GM12878 (cell line): ENCODE results near the gene OR6X1.

Source experiments
- ATF3 ChIP-seq: IDR thresholded peaks from 2 replicates; pipeline ENCODE4 v1.6.1; 2011; ENCODE audit warnings: low read depth, mild to moderate bottlenecking, low read length, moderate library complexity, borderline replicate concordance; ENCODE audit errors: extremely low read depth
- CTCF ChIP-seq, 3 experiments: IDR thresholded peaks in 2 of 3; conservative IDR thresholded peaks in 1 of 3; 2 replicates each; pipeline ENCODE4 v1.5.1; 2011; ENCODE audit warnings: low read depth in 3 of 3, low read length in 3 of 3, mild to moderate bottlenecking in 3 of 3, control low read depth in 2 of 3, moderate library complexity in 2 of 3, inconsistent platforms in 1 of 3, mixed read lengths in 1 of 3; ENCODE audit not compliant: control insufficient read depth in 2 of 3, insufficient read depth in 1 of 3; ENCODE audit errors: extremely low read depth in 1 of 3
- GATAD2B ChIP-seq: fragments of 450-650 bp; conservative IDR thresholded peaks from 2 replicates; pipeline ENCODE4 v1.6.1; 2017; ENCODE audit warnings: low read depth, mild to moderate bottlenecking, moderate library complexity
- HDGF ChIP-seq: fragments of 450-650 bp; IDR thresholded peaks from 2 replicates; pipeline ENCODE4 v1.6.1; 2016; ENCODE audit warnings: antibody characterized with exemption
- MAX ChIP-seq: IDR thresholded peaks from 2 replicates; pipeline ENCODE4 v1.6.1; 2012; ENCODE audit warnings: low read depth, low read length, improper control_type of control experiment
- SMC3 ChIP-seq: IDR thresholded peaks from 2 replicates; pipeline ENCODE4 v1.6.1; 2011; ENCODE audit warnings: low read length, improper control_type of control experiment, borderline replicate concordance
- ZNF217 ChIP-seq: fragments of 450-650 bp; IDR thresholded peaks from 2 replicates; pipeline ENCODE4 v1.6.1; 2017; ENCODE audit warnings: antibody characterized with exemption, mild to moderate bottlenecking

GRCh38 chr11:123736769-123737168, 17.5 kb downstream of the OR6X1 start:
- TF ChIP-seq HDGF: no peak
- TF ChIP-seq ATF3: no peak
- TF ChIP-seq SMC3: no peak
- TF ChIP-seq ZNF217: no peak
- no peak for TF ChIP-seq CTCF (IDR thresholded peaks at IDR 0.05 in 2 of 3, conservative IDR thresholded peaks at IDR 0.05 in 1 of 3; ENCODE audit: control insufficient read depth in 2 of 3, extremely low read depth in 1 of 3, insufficient read depth in 1 of 3, low read depth in 3 of 3, low read length in 3 of 3)
- no peak for TF ChIP-seq GATAD2B
- TF ChIP-seq MAX: no peak
